DND-41 (cell line): Measurements from ENCODE around the gene KLK1.

ENCODE experiments used
- ATAC-seq: fragments of 200-7000 bp; cut with Tn5 transposase; 3 replicates; pipeline ENCODE4 v1.9.1; 2021; ENCODE audit warnings: low read depth; ENCODE audit not compliant: insufficient read depth
- DNase-seq: peaks from one replicate; pipeline ENCODE4 v3.0.0-alpha.2; 2020
- H2AFZ ChIP-seq: 2 replicates; pipeline ENCODE4 v1.6.0; 2012; ENCODE audit warnings: low read depth, low read length
- H3K27ac ChIP-seq: 2 replicates; pipeline ENCODE4 v1.5.1; 2012; ENCODE audit warnings: low read length, inconsistent platforms
- H3K27me3 ChIP-seq: fragments of 200-600 bp; sonication (generic); 2 replicates; pipeline ENCODE4 v1.6.0; 2012; ENCODE audit warnings: low read length, mild to moderate bottlenecking, inconsistent platforms; ENCODE audit not compliant: insufficient read depth, poor library complexity
- H3K36me3 ChIP-seq: 2 replicates; pipeline ENCODE4 v1.5.1; 2012; ENCODE audit warnings: low read length, inconsistent platforms; ENCODE audit not compliant: insufficient read depth
- H3K4me1 ChIP-seq: 2 replicates; pipeline ENCODE4 v1.5.1; 2012; ENCODE audit warnings: mild to moderate bottlenecking, low read length; ENCODE audit not compliant: insufficient read depth
- H3K4me2 ChIP-seq: 2 replicates; pipeline ENCODE4 v1.6.0; 2012; ENCODE audit warnings: mild to moderate bottlenecking, moderate library complexity, low read length, inconsistent platforms; ENCODE audit not compliant: insufficient read depth
- H3K4me3 ChIP-seq, 2 experiments: fragments of 200-600 bp in 1 of 2; shearing (Covaris generic) in 1 of 2; 2 replicates each; pipeline ENCODE4 v1.5.1; 2012 to 2016; ENCODE audit warnings: inconsistent platforms in 2 of 2, low read length in 2 of 2, mild to moderate bottlenecking in 2 of 2, low read depth in 1 of 2, moderate library complexity in 1 of 2
- H3K79me2 ChIP-seq: 2 replicates; pipeline ENCODE4 v1.6.0; 2012; ENCODE audit warnings: low read length, inconsistent platforms; ENCODE audit not compliant: insufficient read depth
- H3K9ac ChIP-seq: 2 replicates; pipeline ENCODE4 v1.6.0; 2012; ENCODE audit warnings: low read depth, mild to moderate bottlenecking, inconsistent platforms, low read length, moderate library complexity
- H3K9me3 ChIP-seq: 2 replicates; pipeline ENCODE4 v1.5.1; 2012; ENCODE audit warnings: low read length, moderate library complexity, mild to moderate bottlenecking, inconsistent platforms; ENCODE audit not compliant: insufficient read depth, severe bottlenecking
- H4K20me1 ChIP-seq: 2 replicates; pipeline ENCODE4 v1.6.0; 2012; ENCODE audit warnings: low read length; ENCODE audit not compliant: insufficient read depth
- EZH2 ChIP-seq: IDR thresholded peaks from 3 replicates; pipeline ENCODE4 v1.6.1; 2012; ENCODE audit warnings: borderline replicate concordance, low read depth, mild to moderate bottlenecking, moderate library complexity, low read length, inconsistent platforms; ENCODE audit not compliant: severe bottlenecking
- TF ChIP-seq, protein P1 (sequence below): IDR thresholded peaks from 2 replicates; pipeline ENCODE4 v1.5.1; 2012; ENCODE audit warnings: borderline replicate concordance, low read length, moderate library complexity, mild to moderate bottlenecking; ENCODE audit not compliant: poor library complexity, severe bottlenecking; ENCODE audit errors: extremely low read depth

KLK1 gene

DNA sequence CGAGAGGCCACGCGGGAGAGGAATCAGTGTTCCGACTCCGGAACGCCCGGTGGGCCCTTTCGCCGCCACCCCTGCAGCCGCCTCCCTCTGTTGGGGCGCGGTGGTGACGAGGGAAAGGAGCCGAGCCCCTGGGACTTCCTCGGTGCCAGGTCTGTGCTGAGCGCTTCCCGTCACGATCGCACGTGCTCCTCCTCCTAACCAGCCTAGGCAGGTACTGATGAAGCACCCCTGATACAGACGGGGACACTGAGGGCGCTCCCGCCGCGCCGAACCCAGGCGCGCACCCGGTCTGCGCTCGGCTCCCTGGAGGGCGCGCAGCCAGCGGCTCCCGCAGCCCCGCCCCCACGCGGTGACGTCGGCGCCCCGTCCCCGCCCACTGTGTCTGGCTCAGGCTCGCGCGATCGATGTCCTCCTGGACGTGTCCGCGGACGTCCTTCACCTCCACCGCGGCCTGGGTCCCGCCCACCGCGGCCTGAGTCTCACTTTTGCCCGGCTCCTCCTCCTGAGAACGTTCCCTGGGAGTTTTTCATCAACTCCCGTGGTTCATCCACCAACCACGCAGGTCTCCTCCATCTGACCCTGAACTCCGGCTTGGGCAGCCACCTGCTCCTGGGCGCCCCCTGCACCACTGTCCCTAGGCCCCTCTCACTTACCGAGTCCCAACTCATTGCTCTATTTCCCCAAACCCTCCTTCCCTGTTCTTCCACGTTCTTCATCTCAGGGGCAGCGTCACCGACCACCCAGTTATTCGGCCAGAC, 12.4 kb upstream of the KLK1 start:
- no peak for DNase-seq
- no peak overlapping the region for H3K4me3 ChIP-seq
- H3K4me2 ChIP-seq: no peak overlapping the region
- H2AFZ ChIP-seq: no peak overlapping the region
- no peaks in the 10 kb centered on the region for H4K20me1 ChIP-seq
- TF ChIP-seq, protein P1, sequence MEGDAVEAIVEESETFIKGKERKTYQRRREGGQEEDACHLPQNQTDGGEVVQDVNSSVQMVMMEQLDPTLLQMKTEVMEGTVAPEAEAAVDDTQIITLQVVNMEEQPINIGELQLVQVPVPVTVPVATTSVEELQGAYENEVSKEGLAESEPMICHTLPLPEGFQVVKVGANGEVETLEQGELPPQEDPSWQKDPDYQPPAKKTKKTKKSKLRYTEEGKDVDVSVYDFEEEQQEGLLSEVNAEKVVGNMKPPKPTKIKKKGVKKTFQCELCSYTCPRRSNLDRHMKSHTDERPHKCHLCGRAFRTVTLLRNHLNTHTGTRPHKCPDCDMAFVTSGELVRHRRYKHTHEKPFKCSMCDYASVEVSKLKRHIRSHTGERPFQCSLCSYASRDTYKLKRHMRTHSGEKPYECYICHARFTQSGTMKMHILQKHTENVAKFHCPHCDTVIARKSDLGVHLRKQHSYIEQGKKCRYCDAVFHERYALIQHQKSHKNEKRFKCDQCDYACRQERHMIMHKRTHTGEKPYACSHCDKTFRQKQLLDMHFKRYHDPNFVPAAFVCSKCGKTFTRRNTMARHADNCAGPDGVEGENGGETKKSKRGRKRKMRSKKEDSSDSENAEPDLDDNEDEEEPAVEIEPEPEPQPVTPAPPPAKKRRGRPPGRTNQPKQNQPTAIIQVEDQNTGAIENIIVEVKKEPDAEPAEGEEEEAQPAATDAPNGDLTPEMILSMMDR: no peak
- TF ChIP-seq EZH2: no peak
- no peaks in the 10 kb centered on the region for H3K36me3 ChIP-seq
- no peaks in the 10 kb centered on the region for H3K79me2 ChIP-seq
- H3K9me3 ChIP-seq: no peaks in the 10 kb centered on the region
- H3K4me1 ChIP-seq: no peaks in the 10 kb centered on the region
- ATAC-seq: no peak
- no peak overlapping the region for H3K27ac ChIP-seq
- no peak overlapping the region for H3K9ac ChIP-seq
- H3K27me3 ChIP-seq: no peaks in the 10 kb centered on the region

DNA sequence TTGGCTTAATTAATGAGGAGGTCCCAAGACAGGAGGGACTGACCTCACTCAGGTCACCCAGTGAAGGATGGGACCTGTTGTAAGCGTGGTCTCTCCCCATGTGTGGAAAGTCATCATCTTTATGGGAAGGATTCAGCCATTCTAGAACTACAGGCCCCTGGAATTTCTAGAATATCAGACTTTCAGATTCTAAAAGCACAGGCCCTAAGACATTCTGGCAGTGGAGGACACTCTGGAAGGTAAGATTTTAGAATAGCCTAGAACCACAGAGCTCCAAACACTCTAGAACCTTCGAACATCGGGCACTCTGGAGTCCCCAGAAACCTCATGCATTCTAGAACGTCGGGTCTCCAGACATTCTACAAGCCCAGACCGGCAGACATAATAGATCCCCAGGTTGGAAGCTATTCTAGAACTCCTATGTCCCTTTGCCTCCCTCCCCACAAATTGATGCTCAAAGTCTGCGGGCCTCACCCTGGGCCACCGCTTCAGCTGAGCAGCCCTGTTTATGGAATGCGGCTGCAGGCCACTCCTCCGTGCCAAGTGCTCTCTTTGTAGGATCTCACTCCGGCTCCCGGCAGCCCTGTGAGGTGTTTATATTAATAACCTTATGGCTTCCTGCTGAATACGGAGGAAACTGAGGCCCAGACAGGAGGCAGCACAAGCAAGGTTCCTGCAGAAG, 11.7 kb upstream of the KLK1 start:
- TF ChIP-seq EZH2: no peak
- TF ChIP-seq, protein P1: no peak
- DNase-seq (no peak), ATAC-seq (no peak)
- no peaks in the 10 kb centered on the region for H4K20me1 ChIP-seq
- no peak overlapping the region for H3K9ac ChIP-seq
- H3K4me2 ChIP-seq: no peak overlapping the region
- no peaks in the 10 kb centered on the region for H3K4me1 ChIP-seq
- H3K79me2 ChIP-seq: no peaks in the 10 kb centered on the region
- H3K36me3 ChIP-seq: no peaks in the 10 kb centered on the region
- no peaks in the 10 kb centered on the region for H3K27me3 ChIP-seq
- H3K27ac ChIP-seq: no peak overlapping the region
- H2AFZ ChIP-seq: no peak overlapping the region
- no peak overlapping the region for H3K4me3 ChIP-seq
- no peaks in the 10 kb centered on the region for H3K9me3 ChIP-seq

DNA sequence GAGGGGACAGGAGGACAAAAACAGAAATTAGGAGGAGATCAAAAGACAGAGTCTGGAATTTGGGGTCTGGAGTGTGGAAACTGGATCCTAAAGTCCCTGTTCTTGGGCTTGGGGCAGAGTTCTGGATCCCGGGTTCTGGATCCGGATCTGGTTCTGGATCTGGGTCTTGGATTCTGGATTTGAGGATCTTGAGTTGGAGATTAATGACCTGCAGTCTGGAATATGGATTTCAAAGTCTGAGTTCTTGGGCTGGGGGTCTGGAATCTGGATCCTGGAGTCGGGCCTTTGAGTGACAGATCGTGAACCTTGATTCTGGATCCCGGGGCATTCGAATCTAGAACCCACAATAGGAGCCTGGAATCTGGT, 10.2 kb upstream of the KLK1 start:
- no peaks in the 10 kb centered on the region for H3K79me2 ChIP-seq
- H3K9ac ChIP-seq: no peak overlapping the region
- no peaks in the 10 kb centered on the region for H4K20me1 ChIP-seq
- no peak overlapping the region for H3K4me3 ChIP-seq
- H3K36me3 ChIP-seq: no peaks in the 10 kb centered on the region
- no peaks in the 10 kb centered on the region for H3K4me1 ChIP-seq
- TF ChIP-seq, protein P1: no peak
- no peak for TF ChIP-seq EZH2
- H3K4me2 ChIP-seq: no peak overlapping the region
- no peaks in the 10 kb centered on the region for H3K27me3 ChIP-seq
- no peak overlapping the region for H2AFZ ChIP-seq
- no peak overlapping the region for H3K27ac ChIP-seq
- H3K9me3 ChIP-seq: no peaks in the 10 kb centered on the region
- ATAC-seq: no peak
- DNase-seq: no peak
